ENCODE data around the gene CFAP97D2. TPM values are rescaled to one million over a fixed set of nuclear protein-coding genes. Genes with fewer than 3 reads are reported as not detected.
"Not testable (repeated sequence)": the region's sequence is repeated elsewhere in the genome, so short reads cannot be mapped to it uniquely, and the experiment has no call there.

The CFAP97D2 gene
- total RNA-seq, 1 donor from 2014 or later: not detected

GRCh38 chr13:114259374-114259773 lies 80.3 kb downstream of the CFAP97D2 start:
- no peak for TF ChIP-seq CTCF (IDR thresholded peaks at IDR 0.05)
- Histone ChIP-seq H3K9me3 (no peaks in the 10 kb centered on the region), H3K27ac (no peak overlapping the region), H3K4me3 (no peak overlapping the region), H3K27me3 (no peaks in the 10 kb centered on the region), H3K36me3 (peaks cover 74 to 98% of the 10 kb centered on the region in 2 donors), H3K4me1 (no peaks in the 10 kb centered on the region)
- no peak for DNase-seq (ENCODE audit: low spot score in 2 of 2)
- intact Hi-C loops (cut with DNase I): no loop called here

- Histone ChIP-seq H3K27me3 (no peaks in the 10 kb centered on the region), H3K36me3 (peaks cover 75 to 98% of the 10 kb centered on the region in 2 donors), H3K4me1 (no peaks in the 10 kb centered on the region), H3K27ac (no peak overlapping the region), H3K4me3 (no peak overlapping the region), H3K9me3 (no peaks in the 10 kb centered on the region)
- TF ChIP-seq CTCF (IDR thresholded peaks at IDR 0.05): no peak
- no peak for DNase-seq (ENCODE audit: low spot score in 2 of 2)
- intact Hi-C loops (cut with DNase I): no loop called here
These were observed 80.9 kb downstream of the CFAP97D2 start for GRCh38 chr13:114259974-114260373.

GRCh38 chr13:114260814-114261213 lies 81.8 kb downstream of the CFAP97D2 start:
- H3K4me3 ChIP-seq: no peak overlapping the region
- intact Hi-C loops (cut with DNase I): no loop called here
- H3K27me3 ChIP-seq: no peaks in the 10 kb centered on the region
- no peaks in the 10 kb centered on the region for H3K9me3 ChIP-seq
- H3K36me3 ChIP-seq: peaks cover 80 to 98% of the 10 kb centered on the region in 2 donors
- no peak for DNase-seq (ENCODE audit: low spot score in 2 of 2)
- H3K4me1 ChIP-seq: no peaks in the 10 kb centered on the region
- no peak overlapping the region for H3K27ac ChIP-seq
- no peak for TF ChIP-seq CTCF (IDR thresholded peaks at IDR 0.05)

- no peaks in the 10 kb centered on the region for H3K27me3 ChIP-seq
- no peak for DNase-seq (ENCODE audit: low spot score in 2 of 2)
- H3K4me3 ChIP-seq: no peak overlapping the region
- no peak for TF ChIP-seq CTCF (IDR thresholded peaks at IDR 0.05)
- no peak overlapping the region for H3K27ac ChIP-seq
- intact Hi-C loops (cut with DNase I): no loop called here
- no peaks in the 10 kb centered on the region for H3K4me1 ChIP-seq
- H3K36me3 ChIP-seq: peaks cover 85 to 98% of the 10 kb centered on the region in 2 donors
- no peaks in the 10 kb centered on the region for H3K9me3 ChIP-seq
These were observed 82.4 kb downstream of the CFAP97D2 start for GRCh38 chr13:114261328-114261965.

- Histone ChIP-seq H3K4me1 (no peaks in the 10 kb centered on the region), H3K36me3 (peaks cover 89 to 96% of the 10 kb centered on the region in 2 donors)
- TF ChIP-seq CTCF (IDR thresholded peaks at IDR 0.05): no peak
These were observed 84.5 kb downstream of the CFAP97D2 start for GRCh38 chr13:114263578-114263977.

GRCh38 chr13:114264313-114264712 lies 85.3 kb downstream of the CFAP97D2 start:
- H3K27me3 ChIP-seq; intact Hi-C loops (cut with DNase I); H3K27ac ChIP-seq; H3K4me1 ChIP-seq; DNase-seq (ENCODE audit: low spot score in 2 of 2); H3K9me3 ChIP-seq; H3K4me3 ChIP-seq: not testable (repeated sequence)
- peaks cover 82 to 96% of the 10 kb centered on the region in 2 donors for H3K36me3 ChIP-seq

More at GRCh38 chr13:114263578-114263977, 84.5 kb downstream of the CFAP97D2 start:
- no peak overlapping the region for H3K4me3 ChIP-seq
- no peak for DNase-seq (ENCODE audit: low spot score in 2 of 2)
- H3K27me3 ChIP-seq: no peaks in the 10 kb centered on the region
- H3K9me3 ChIP-seq: no peaks in the 10 kb centered on the region
- intact Hi-C loops (cut with DNase I): no loop called here
- no peak overlapping the region for H3K27ac ChIP-seq

Measured in ascending aorta (tissue), 2 donors.